ENCODE results near the gene PZP. TPM values are rescaled to one million over a fixed set of nuclear protein-coding genes. Genes with fewer than 3 reads are reported as not detected.

PZP gene
- total RNA-seq, 1 donor, result not detected

GRCh38 chr12:9118158-9118557, 90.0 kb downstream of the PZP start:
- TF ChIP-seq, protein P1, sequence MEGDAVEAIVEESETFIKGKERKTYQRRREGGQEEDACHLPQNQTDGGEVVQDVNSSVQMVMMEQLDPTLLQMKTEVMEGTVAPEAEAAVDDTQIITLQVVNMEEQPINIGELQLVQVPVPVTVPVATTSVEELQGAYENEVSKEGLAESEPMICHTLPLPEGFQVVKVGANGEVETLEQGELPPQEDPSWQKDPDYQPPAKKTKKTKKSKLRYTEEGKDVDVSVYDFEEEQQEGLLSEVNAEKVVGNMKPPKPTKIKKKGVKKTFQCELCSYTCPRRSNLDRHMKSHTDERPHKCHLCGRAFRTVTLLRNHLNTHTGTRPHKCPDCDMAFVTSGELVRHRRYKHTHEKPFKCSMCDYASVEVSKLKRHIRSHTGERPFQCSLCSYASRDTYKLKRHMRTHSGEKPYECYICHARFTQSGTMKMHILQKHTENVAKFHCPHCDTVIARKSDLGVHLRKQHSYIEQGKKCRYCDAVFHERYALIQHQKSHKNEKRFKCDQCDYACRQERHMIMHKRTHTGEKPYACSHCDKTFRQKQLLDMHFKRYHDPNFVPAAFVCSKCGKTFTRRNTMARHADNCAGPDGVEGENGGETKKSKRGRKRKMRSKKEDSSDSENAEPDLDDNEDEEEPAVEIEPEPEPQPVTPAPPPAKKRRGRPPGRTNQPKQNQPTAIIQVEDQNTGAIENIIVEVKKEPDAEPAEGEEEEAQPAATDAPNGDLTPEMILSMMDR (IDR thresholded peaks at IDR 0.05; ENCODE audit: insufficient read depth, low read length), result no peak
- H3K4me3 ChIP-seq (ENCODE audit: low read depth, low read length), result no peak overlapping the region
- DNase-seq (ENCODE audit: low read depth), result no peak

- DNase-seq (ENCODE audit: low read depth), result peak; percentile 8
- H3K4me3 ChIP-seq (ENCODE audit: low read depth, low read length), result no peak within 1 kb of the TSS
- TF ChIP-seq, protein P1 (IDR thresholded peaks at IDR 0.05; ENCODE audit: insufficient read depth, low read length), result no peak
Measured at GRCh38 chr12:9115731-9116559, 92.2 kb downstream of the PZP start, which contains the start of gene A2M. Gene A2M (minus strand): TSS chr12:9115919. CDS start chr12:9115849, 70 bp downstream.

GRCh38 chr12:9114946-9115345, 93.2 kb downstream of the PZP start:
- DNase-seq (ENCODE audit: low read depth), result no peak
- H3K4me3 ChIP-seq (ENCODE audit: low read depth, low read length), result no peak overlapping the region
- TF ChIP-seq, protein P1 (IDR thresholded peaks at IDR 0.05; ENCODE audit: insufficient read depth, low read length), result no peak

GRCh38 chr12:9113987-9114309, 94.2 kb downstream of the PZP start:
- H3K4me3 ChIP-seq (ENCODE audit: low read depth, low read length), result no peak overlapping the region
- TF ChIP-seq, protein P1 (IDR thresholded peaks at IDR 0.05; ENCODE audit: insufficient read depth, low read length), result no peak
- no peak for DNase-seq (ENCODE audit: low read depth)

GRCh38 chr12:9113296-9113986, 94.8 kb downstream of the PZP start:
- TF ChIP-seq, protein P1 (IDR thresholded peaks at IDR 0.05; ENCODE audit: insufficient read depth, low read length), result no peak
- DNase-seq (ENCODE audit: low read depth), result no peak
- no peak overlapping the region for H3K4me3 ChIP-seq (ENCODE audit: low read depth, low read length)

- DNase-seq (ENCODE audit: low read depth), result no peak
- H3K4me3 ChIP-seq (ENCODE audit: low read depth, low read length), result no peak overlapping the region
- TF ChIP-seq, protein P1 (IDR thresholded peaks at IDR 0.05; ENCODE audit: insufficient read depth, low read length), result no peak
Measured at GRCh38 chr12:9112076-9112853, 95.9 kb downstream of the PZP start.
